GM12801 (cell line): ENCODE data around the gene NAP1L1.

Source experiments
- CTCF ChIP-seq: IDR thresholded peaks from one replicate; pipeline ENCODE4 v1.5.1; 2011; ENCODE audit warnings: control low read depth; ENCODE audit not compliant: insufficient read length; ENCODE audit errors: extremely low read depth

Gene NAP1L1

GRCh38 chr12:76083904-76084862 lies at the start of gene NAP1L1:
TSS of gene NAP1L1 (minus strand) at chr12:76084685. CDS start at chr12:76074219, 10,466 bp downstream.
- TF ChIP-seq CTCF = no peak

- no peak for TF ChIP-seq CTCF
Observed at GRCh38 chr12:76127588-76127987, 43.1 kb upstream of the NAP1L1 start.

GRCh38 chr12:76124456-76124855 lies 40.0 kb upstream of the NAP1L1 start:
- TF ChIP-seq CTCF = no peak

GRCh38 chr12:76123259-76124212 lies 39.1 kb upstream of the NAP1L1 start:
- TF ChIP-seq CTCF = no peak

GRCh38 chr12:76119887-76120286 lies 35.4 kb upstream of the NAP1L1 start:
- TF ChIP-seq CTCF = no peak

- TF ChIP-seq CTCF = no peak
Observed at GRCh38 chr12:76117751-76118150, 33.3 kb upstream of the NAP1L1 start.
